GM18951 (cell line): ENCODE measurements around the gene CDH23.

Experiments
- POLR2A ChIP-seq: IDR thresholded peaks from 4 replicates; pipeline ENCODE4 v1.6.1; 2011; ENCODE audit warnings: mild to moderate bottlenecking; ENCODE audit not compliant: insufficient read length, insufficient read depth; ENCODE audit errors: extremely low read depth
- in situ Hi-C: fragments of 300-500 bp; cut with MboI; formaldehyde crosslinking; loops from one replicate; pipeline ENCODE4 v1.12.0; 2022; ENCODE audit warnings: low sequenced_read_pairs, mixed read lengths, inconsistent platforms; ENCODE audit not compliant: unreplicated experiment

Gene CDH23

DNA sequence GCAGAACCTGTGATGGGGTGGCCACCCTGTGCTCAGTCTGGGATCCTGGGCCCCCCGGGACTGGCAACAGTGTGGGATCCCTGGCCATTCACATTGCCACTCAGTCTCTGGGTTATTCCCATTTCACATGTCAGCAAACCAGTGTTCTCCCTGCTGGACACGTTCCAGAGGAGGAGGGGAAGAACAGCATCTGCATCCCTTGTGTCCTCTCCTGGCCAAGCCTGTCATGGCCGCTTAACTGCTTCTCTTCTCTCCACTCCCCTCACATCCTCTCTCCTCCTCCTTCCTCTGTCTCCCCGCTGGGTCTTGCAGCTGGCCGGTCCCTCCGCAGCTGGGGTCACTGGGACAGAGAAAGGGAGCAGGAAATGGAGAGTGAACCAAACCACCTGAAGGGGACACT is 248.5 kb downstream of the CDH23 start:
- in situ Hi-C loops, result no loop called here
- no peak for TF ChIP-seq POLR2A

- TF ChIP-seq POLR2A, result no peak
- in situ Hi-C loops, result no loop called here
Observed at GRCh38 chr10:71646037-71646436, 249.3 kb downstream of the CDH23 start.

- in situ Hi-C loops, result no loop called here
- no peak for TF ChIP-seq POLR2A
Observed at GRCh38 chr10:71646592-71647292, 250.0 kb downstream of the CDH23 start.

- no peak for TF ChIP-seq POLR2A
- in situ Hi-C loops, result no loop called here
Observed at GRCh38 chr10:71647526-71648253, 251.0 kb downstream of the CDH23 start.

DNA sequence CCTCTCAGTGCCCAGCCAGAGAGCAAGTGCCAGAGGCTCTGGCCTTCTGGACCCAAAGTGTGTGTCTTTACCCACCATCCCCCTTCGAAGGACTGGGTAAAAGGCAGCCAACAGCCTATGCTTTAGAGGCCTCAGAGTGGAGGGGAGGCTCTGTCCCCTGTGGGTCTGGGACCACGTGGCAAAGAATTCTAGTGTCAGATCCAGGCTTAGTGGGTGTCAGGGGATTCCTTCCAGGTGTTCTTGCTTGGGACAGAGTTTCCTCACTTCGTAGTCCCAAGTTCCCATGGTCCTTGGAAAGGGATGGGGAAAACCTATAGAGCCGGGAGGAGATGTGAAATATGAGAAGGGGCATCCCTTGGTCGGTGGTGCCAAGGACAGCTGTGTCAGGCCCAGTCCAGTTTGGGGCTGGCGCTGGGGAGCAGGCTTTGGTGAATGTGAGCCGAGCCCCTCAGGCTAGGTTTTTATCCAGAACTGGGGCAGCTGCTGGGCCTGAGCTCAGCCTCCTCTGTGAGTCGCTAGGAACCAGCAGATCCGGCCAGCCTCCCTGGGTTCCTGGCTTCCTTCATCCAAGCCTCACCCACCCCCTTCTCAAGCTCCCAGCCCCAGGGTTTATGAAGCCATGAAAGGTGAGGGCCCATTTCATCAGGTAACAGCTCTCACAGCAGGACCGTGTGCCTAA is 251.7 kb downstream of the CDH23 start:
- no peak for TF ChIP-seq POLR2A
- in situ Hi-C loops, result no loop called here

DNA sequence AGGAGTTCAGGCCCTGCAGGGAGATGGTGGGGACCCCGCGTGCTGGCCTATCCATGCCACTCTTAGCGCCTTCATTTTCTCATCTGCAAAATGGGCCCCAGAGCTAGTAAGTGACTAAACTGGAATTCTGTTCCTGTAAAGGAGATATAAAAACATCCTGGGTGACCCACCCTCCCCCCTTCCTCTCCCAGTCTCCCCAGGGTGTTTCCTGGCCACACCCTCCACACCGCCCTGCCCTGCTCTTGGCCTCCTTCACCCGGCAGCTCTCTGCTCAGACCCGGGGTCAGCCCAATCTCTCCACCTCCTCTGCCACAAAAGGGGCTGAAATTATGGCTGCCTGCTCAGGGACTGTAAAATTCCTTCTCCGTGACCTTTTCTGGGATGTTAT is 252.2 kb downstream of the CDH23 start:
- no peak for TF ChIP-seq POLR2A
- in situ Hi-C loops, result no loop called here

GRCh38 chr10:71649631-71650030 is 252.9 kb downstream of the CDH23 start:
- in situ Hi-C loops, result no loop called here
- no peak for TF ChIP-seq POLR2A

GRCh38 chr10:71650397-71650796 is 253.7 kb downstream of the CDH23 start:
- in situ Hi-C loops, result no loop called here

DNA sequence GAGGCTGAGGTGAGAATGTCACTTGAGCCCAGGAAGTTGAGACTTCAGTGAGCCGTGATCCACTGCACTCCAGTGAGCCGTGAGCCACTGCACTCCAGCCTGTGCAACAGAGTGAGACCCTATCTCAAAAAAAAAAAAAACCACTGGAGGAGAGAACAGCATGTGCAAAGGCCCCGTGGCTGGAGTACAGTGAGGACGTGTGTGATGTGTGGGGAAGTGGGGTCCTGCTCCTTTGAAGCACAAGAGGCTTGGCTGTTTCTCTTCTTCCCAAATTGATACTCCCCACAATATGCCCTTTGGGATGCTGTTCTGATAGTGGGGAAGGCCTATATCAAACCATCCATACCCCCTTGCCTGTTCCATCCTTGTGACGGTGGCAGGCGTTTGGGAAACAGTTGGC is 254.7 kb downstream of the CDH23 start:
- in situ Hi-C loops, result no loop called here
- TF ChIP-seq POLR2A, result no peak

More at GRCh38 chr10:71650397-71650796, 253.7 kb downstream of the CDH23 start:
- no peak for TF ChIP-seq POLR2A

GRCh38 chr10:71651928-71652327 is 255.2 kb downstream of the CDH23 start:
- TF ChIP-seq POLR2A, result no peak
- in situ Hi-C loops, result no loop called here

GRCh38 chr10:71653044-71653443 is 256.3 kb downstream of the CDH23 start:
- in situ Hi-C loops, result no loop called here

DNA sequence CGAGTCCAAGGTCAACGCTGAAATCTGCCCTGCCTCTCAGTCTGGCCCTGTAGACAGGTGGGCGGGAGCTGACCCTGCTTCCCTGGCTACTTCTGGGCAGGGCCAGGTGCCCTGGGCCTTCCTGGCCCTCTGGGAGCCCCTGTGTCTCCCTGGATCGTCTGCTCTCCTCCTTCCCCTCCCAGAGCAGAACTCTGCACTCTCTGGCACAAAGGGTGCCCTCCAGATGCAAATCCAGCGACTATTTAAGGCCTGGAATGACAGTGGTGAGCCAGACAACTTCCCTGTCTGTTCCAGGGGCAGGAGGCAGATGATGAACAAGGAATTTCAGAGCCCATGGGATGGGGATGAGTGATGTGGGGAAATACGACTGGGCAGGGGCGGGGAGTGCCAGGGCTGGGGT is 259.5 kb downstream of the CDH23 start:
- no peak for TF ChIP-seq POLR2A
- in situ Hi-C loops, result no loop called here

More at GRCh38 chr10:71653044-71653443, 256.3 kb downstream of the CDH23 start:
- no peak for TF ChIP-seq POLR2A

DNA sequence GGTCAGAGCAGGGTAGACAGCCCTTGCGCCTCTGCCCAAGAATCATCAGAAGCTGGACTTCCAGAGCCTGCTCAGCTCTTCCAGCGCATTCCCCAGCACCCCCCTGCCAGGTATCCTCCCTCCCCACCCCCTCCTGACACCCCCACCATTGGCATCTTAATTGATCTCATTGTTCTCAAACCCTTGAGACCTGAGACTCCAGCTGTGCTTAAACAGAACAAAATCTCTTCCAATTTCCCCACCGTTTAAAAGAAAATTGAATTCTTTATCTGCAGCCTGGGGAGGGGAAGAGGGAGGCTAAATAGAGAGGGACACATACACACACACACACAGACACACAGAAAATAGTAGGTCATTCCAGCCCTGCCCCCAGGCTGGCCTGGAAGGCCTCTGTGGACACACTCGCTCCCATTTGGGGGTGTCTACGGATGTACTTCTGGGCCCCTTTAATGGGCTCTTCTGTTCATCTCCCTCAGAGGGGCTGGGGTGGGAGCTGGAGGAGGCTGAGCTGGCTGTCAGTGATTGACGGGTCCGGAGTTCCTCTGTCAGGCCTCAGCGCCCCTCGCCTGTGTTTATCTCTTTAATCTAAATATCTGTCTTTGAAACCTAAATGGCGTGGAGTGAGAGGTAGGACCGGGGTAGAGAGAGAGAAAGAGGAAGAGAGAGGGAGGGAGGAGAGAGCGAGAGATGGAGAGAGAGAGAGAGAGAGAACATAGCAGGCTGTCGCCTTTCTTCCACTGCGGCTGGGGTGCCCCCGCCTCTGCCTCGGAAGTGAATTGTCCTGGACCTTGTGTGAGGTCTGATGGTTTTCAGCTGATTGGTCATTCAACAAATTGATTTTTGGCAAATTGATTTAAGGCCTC is 261.1 kb downstream of the CDH23 start:
- in situ Hi-C loops, result no loop called here
- TF ChIP-seq POLR2A, result no peak

GRCh38 chr10:71658467-71658745 is 261.7 kb downstream of the CDH23 start:
- in situ Hi-C loops, result no loop called here
- no peak for TF ChIP-seq POLR2A
